Activated T-cell treated with anti-CD3 and anti-CD28 coated beads, Interleukin-2, amount 50 U/mL, for 24 hours (primary cell): Measurements from ENCODE around the gene CEND1.
A peak's percentile ranks its signal among the peaks of the same experiment; 100 is the strongest.

ENCODE experiments used
- DNase-seq: peaks from one replicate; pipeline ENCODE4 v3.0.0-alpha.2; 2020
- H3K27ac Mint-ChIP-seq: 2 replicates; pipeline ENCODE4 v1.8.0; 2020; ENCODE audit warnings: mild to moderate bottlenecking, mixed read lengths
- H3K27me3 Mint-ChIP-seq: 2 replicates; pipeline ENCODE4 v1.8.0; 2020; ENCODE audit warnings: mixed read lengths
- H3K36me3 Mint-ChIP-seq: 2 replicates; pipeline ENCODE4 v1.8.0; 2020; ENCODE audit warnings: low read depth, mixed read lengths
- H3K4me1 Mint-ChIP-seq: 2 replicates; pipeline ENCODE4 v1.8.0; 2020; ENCODE audit warnings: low read depth, mixed read lengths
- H3K4me3 Mint-ChIP-seq: 2 replicates; pipeline ENCODE4 v1.8.0; 2020; ENCODE audit warnings: mild to moderate bottlenecking, moderate library complexity, mixed read lengths
- H3K9me3 Mint-ChIP-seq: 2 replicates; pipeline ENCODE4 v1.8.0; 2020; ENCODE audit warnings: mixed read lengths

Gene CEND1

GRCh38 chr11:797296-798092 is 7.6 kb upstream of the CEND1 start:
- peak; percentile 88 for DNase-seq
- Mint-ChIP-seq H3K4me3 (peak overlapping the region; percentile 93), H3K4me1 (peaks cover 19% of the 10 kb centered on the region), H3K27me3 (no peaks in the 10 kb centered on the region), H3K9me3 (no peaks in the 10 kb centered on the region), H3K27ac (peak overlapping the region; percentile 94), H3K36me3 (peaks cover 58% of the 10 kb centered on the region)

DNA sequence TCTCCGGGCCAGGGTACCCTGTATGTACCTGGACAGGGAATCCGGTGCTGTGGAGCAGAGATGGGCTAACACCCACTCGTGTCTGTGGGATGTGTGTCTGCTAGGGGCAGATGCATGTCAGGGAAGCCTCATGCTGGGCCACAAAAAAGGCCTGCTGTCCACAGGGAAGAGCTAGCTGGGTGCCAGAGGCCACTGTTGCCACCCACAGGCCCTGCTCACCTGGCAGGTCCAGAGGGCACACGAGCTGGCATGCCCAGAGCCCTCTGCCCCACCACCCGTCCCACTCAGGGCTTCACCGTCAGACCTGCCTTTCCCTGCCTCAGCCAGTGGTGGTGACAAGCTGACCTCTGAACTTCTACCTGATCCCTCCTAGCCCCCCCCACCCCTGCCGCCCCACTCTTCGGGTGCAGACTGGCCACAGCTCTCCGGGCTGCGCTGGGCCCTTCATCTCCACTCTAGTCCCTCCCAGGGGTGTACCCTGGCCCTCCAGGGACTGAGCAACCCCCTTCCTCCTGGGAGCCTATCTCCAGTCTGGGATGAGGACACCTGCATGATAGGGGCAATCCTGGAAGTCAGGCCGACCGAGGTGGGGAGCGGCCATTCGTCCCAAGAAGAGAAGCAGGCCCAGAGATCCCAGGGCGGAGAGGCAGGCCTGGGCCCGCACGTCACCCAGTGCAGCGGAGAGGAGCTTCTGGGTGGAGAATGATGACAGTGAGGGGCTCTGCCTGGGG is 6.8 kb upstream of the CEND1 start:
- DNase-seq: no peak
- Mint-ChIP-seq H3K4me1 (peaks cover 19% of the 10 kb centered on the region), H3K27ac (peak overlapping the region; percentile 94), H3K9me3 (no peaks in the 10 kb centered on the region), H3K36me3 (peaks cover 56% of the 10 kb centered on the region), H3K27me3 (no peaks in the 10 kb centered on the region), H3K4me3 (peak overlapping the region; percentile 93)

DNA sequence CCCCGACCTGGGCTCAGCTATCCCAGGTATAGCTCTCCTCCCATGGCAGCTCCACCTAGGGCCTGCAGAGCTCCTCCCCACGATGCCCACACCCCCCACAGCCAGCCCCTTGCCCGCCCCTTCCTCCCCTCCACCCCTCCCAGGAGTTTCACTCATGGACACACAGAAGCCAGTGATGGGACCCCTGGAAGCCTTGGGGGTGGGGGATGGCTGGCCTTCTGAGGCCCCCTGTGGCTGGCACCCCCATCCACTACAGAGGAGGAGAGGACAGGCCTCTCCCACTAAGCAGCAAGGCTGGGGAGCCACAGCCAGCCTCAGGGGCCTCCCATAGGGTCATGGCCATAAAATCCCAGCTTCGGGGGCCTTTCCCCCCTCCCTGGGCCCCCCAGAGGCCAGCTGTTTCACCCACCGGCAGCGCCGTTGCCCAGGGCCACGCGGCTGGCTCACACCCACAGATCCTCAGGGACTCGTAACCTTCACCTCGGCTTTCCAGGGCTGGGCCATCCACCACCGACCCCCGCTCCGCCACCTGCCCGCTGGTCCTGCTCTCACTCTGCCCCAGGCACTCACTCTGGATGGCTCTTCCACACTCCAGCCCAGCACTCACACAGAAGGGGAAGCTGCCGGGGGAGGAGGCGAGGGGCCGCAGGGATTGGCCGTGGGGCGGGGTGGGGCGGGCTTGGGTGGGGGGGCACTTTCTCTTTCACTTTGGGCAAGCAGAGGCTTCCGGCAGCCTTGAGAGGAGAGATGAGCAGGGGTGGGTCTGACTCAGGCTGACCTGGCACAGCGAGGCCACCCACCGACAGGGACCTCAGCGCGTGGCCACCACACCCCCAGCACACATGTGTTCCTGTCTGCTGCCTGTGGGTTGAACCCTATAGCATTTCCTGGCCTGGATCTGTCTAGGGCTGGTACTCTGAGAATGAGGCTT is 6.0 kb upstream of the CEND1 start:
- peaks cover 54% of the 10 kb centered on the region for H3K36me3 Mint-ChIP-seq
- peak overlapping the region; percentile 94 for H3K27ac Mint-ChIP-seq
- peaks cover 19% of the 10 kb centered on the region for H3K4me1 Mint-ChIP-seq
- H3K9me3 Mint-ChIP-seq: no peaks in the 10 kb centered on the region
- peak; percentile 85 for DNase-seq
- no peaks in the 10 kb centered on the region for H3K27me3 Mint-ChIP-seq
- H3K4me3 Mint-ChIP-seq: peak overlapping the region; percentile 93

- Mint-ChIP-seq H3K4me1 (peaks cover 21% of the 10 kb centered on the region), H3K27me3 (no peaks in the 10 kb centered on the region), H3K9me3 (no peaks in the 10 kb centered on the region), H3K36me3 (peaks cover 52% of the 10 kb centered on the region), H3K27ac (peak overlapping the region; percentile 61), H3K4me3 (peak overlapping the region; percentile 93)
- DNase-seq: no peak
These were observed 5.1 kb upstream of the CEND1 start for GRCh38 chr11:794766-795633.

GRCh38 chr11:794013-794765 is 4.3 kb upstream of the CEND1 start:
- H3K27me3 Mint-ChIP-seq: peaks cover 3% of the 10 kb centered on the region
- peak overlapping the region; percentile 33 for H3K27ac Mint-ChIP-seq
- H3K36me3 Mint-ChIP-seq: peaks cover 46% of the 10 kb centered on the region
- no peaks in the 10 kb centered on the region for H3K9me3 Mint-ChIP-seq
- H3K4me1 Mint-ChIP-seq: peaks cover 21% of the 10 kb centered on the region
- peak overlapping the region; percentile 93 for H3K4me3 Mint-ChIP-seq
- DNase-seq: no peak

DNA sequence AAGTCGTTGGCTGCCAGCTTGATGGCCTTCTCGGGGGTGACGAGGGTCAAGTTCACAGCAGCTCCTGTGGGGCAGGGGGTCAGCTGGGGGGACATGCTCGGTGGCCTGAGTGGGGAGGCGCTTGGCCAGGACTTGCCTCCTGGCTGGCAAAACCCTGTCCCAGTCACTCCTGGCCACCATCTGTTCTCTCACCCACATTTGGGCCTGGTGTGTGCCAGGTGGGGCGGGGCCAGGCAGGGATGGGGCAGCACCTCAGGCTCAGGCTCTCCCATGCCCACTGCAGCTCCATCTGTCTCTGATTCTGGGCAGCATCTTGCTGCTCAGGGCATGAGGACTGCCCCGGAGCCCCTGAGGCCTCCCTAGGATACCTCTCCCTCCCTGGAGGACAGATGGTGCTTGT is 3.7 kb upstream of the CEND1 start:
- Mint-ChIP-seq H3K4me1 (peaks cover 21% of the 10 kb centered on the region), H3K9me3 (no peaks in the 10 kb centered on the region), H3K36me3 (peaks cover 43% of the 10 kb centered on the region), H3K4me3 (no peak overlapping the region), H3K27me3 (peaks cover 4% of the 10 kb centered on the region), H3K27ac (peak overlapping the region; percentile 33)
- no peak for DNase-seq

DNA sequence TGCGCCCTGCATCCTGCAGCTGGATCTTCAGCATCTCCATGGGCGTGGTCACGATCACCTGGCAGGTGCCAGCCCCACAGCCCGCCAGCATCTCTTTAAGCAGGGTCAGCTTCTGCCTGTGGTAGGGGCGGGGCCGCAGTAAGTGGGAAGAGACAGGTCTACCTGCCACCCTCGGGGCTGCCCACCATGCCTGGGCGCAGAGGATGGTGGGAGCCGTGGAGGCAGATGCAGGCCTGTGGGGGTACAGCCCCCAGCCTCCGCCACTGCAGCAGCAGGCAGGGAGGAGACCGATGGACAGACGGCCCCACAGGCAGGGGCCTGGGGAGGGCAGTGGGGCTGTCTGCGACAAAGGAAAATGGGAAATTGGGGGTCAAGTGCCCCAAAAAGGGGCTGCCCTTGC is 3.0 kb upstream of the CEND1 start:
- Mint-ChIP-seq H3K4me1 (peaks cover 23% of the 10 kb centered on the region), H3K27me3 (peaks cover 4% of the 10 kb centered on the region), H3K9me3 (no peaks in the 10 kb centered on the region), H3K4me3 (no peak overlapping the region), H3K27ac (no peak overlapping the region), H3K36me3 (peaks cover 43% of the 10 kb centered on the region)
- DNase-seq: no peak

DNA sequence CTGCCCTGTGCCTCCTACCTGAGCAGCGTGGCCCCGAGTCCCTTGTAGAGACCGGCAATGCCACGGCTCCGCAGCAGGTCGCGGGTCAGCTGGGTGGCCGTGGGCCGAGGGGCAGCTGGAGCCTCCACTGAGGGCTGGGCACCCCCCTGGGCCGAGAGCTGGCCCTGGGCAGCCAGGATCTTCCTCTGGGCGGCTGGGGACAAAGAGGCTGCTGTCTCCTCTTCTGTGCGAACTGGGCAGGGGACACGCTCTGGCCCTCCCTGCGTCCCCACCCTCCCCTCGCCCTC is 2.6 kb upstream of the CEND1 start:
- H3K4me3 Mint-ChIP-seq: no peak overlapping the region
- peaks cover 4% of the 10 kb centered on the region for H3K27me3 Mint-ChIP-seq
- DNase-seq: no peak
- H3K4me1 Mint-ChIP-seq: peaks cover 25% of the 10 kb centered on the region
- peaks cover 43% of the 10 kb centered on the region for H3K36me3 Mint-ChIP-seq
- no peak overlapping the region for H3K27ac Mint-ChIP-seq
- H3K9me3 Mint-ChIP-seq: no peaks in the 10 kb centered on the region

GRCh38 chr11:791658-792534 is 2.0 kb upstream of the CEND1 start:
- no peak overlapping the region for H3K4me3 Mint-ChIP-seq
- H3K36me3 Mint-ChIP-seq: peaks cover 41% of the 10 kb centered on the region
- H3K27ac Mint-ChIP-seq: peak overlapping the region; percentile 11
- peaks cover 4% of the 10 kb centered on the region for H3K27me3 Mint-ChIP-seq
- H3K9me3 Mint-ChIP-seq: no peaks in the 10 kb centered on the region
- DNase-seq: no peak
- H3K4me1 Mint-ChIP-seq: peaks cover 22% of the 10 kb centered on the region

DNA sequence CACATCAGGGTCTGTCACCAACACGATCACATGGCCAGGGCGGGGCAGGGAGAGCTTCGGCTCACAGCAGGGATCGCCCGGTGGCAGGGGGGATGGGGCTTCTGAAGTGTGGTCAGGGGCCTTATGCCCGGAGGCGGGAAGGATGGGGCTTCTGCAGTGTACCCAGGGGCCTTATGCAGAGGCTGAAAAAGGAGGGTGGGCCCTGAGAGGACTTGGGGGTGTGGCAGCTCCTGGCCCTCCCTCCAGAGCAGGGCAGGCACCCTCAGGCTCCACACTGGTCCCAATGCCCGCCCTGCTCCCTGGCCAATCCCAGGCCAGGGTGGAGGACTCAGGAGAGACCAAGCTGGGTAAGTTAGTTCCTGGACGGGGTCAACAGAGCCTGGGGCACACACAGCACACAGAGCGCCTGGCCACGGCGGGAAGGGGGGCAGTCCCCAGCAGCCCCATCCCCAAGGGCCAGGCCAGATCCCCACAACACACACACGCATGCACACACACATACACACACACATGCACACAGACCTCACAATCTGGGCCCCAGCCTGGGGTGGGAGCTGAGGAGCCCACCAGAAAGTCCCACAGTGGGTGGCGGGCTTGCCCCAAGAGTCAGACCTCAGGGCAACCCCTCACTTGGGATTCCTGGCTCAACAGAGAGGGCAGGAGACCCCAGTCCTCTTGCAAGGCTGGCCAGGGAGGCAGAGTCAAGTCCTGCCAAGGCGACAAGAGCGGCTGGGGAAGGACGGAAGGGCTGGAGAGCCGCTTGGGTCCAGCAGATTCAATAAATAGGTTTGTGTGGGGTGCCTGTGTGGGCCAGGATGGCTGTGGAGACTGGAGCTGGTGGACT is 1.1 kb upstream of the CEND1 start:
- Mint-ChIP-seq H3K36me3 (peaks cover 39% of the 10 kb centered on the region), H3K4me1 (peaks cover 15% of the 10 kb centered on the region)
- DNase-seq: no peak

DNA sequence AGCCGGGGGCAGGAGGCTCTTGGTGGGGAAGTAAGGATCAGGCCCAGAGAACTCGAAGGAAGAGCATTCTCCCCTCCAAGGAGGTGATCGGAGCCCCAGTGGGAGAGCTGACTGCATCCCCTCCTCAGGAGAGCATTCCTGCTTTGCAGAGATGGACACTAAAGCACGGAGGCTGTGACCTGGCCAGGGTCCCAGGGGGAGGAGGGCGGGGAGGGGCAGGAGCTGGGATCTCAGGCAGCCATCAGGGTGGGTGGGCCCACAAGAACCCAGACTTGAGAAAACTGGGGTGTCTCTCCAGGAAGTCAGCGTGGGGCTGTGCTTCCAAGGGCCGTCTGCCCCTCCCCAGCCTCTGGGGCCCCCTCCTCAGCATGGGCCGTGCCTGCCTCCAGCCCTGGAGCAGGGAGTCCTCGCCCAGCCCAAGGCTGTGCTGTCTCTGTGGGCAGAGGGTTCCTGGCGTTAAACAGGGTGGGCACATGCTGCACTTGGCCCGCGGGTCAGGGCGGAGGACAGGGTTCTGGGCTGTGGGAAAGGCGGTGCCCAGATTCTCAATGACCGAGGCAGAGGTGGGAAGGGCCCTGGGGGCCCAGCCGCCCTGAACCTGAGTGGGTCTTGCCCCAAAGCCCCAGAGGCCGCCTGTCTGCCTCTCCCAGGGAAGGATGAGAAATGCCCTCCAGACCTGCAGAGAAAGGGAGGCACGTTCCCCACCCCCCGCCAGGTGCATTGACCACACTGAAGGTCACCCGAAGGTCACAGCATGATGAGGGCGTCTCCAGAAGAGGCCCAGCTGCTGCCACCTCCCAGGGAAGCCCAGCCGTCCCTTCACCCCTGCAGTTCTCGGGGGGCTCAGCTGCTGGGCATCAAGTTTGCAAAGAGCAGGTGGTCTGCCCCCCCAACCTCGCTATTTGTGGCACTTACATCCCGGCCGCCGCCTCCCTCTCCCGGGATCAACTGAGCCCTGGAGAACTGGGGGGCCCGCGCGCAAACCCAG is 643 bp downstream of the CEND1 start:
- peaks cover 9% of the 10 kb centered on the region for H3K4me1 Mint-ChIP-seq

More for the DNA sequence above, 1.1 kb upstream of the CEND1 start:
- no peak overlapping the region for H3K4me3 Mint-ChIP-seq
- no peaks in the 10 kb centered on the region for H3K9me3 Mint-ChIP-seq
- peak overlapping the region; percentile 57 for H3K27ac Mint-ChIP-seq
- H3K27me3 Mint-ChIP-seq: peaks cover 4% of the 10 kb centered on the region

More for the DNA sequence above, 643 bp downstream of the CEND1 start:
- Mint-ChIP-seq H3K36me3 (peaks cover 34% of the 10 kb centered on the region), H3K4me3 (peak overlapping the region; percentile 63), H3K27me3 (peaks cover 4% of the 10 kb centered on the region), H3K9me3 (no peaks in the 10 kb centered on the region), H3K27ac (peak overlapping the region; percentile 33)
- DNase-seq: no peak
